HG03460 (cell line): ENCODE data around the gene SMARCA4.

ENCODE experiments used
- ATAC-seq: cut with Tn5 transposase; IDR thresholded peaks from one replicate; pipeline ENCODE4 v1.9.1; 2021; ENCODE audit not compliant: unreplicated experiment

Gene SMARCA4

DNA sequence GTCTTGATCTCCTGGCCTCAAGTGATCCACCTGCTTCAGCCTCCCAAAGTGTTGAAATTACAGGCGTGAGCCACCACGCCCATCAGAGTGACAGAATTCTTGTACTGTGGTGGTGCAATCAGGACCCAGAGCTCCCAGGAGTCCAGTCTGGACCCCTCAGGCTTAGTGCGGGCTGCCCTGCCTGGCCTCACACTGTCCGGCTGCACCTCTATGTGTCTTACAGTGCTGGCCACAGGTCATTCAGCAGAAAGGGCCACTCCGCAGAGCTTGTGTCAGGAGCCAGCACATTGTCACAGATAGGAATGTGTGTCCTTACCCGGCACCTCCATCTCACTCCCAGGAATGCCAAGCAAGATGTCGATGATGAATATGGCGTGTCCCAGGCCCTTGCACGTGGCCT is 49.2 kb downstream of the SMARCA4 start:
- ATAC-seq, result no peak

DNA sequence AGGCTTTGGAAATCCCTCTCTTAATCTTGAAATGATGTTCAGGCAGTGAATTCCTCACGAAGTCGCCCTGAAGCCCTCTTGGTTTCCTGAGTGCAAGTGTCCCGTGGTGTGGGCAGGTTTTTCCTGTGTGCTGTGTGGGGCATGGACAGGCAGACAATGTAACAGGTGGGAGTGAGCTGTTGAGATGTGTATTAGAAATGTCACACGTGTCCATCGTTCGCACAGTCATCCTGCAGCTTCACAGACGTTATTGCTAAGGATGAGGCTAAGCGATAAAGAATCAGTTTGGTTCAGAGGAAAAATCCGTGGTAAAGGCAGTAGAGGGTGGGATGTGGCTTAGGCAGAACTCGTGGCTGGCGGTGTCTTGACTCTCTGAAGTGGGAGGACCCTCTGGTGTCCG is 51.7 kb downstream of the SMARCA4 start:
- no peak for ATAC-seq

DNA sequence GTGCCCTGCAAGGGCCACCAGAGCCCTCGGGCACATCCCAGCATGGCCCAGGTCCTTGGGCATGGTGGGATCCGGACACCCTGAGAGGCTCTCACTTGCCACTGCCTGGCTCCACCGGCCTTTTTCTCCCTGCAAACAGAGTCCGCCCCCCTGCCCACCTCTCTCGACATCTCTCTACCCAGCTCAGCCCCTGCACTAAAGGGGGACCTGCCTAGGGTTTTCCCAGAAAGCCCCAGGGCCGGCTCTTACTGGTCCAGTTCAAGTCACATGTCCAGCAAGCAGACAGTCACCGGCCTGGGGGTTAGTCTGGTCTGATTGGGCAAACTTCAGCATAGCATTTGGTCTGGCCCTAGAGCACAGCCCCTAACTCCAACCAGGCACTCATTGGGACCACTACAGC is 52.9 kb downstream of the SMARCA4 start:
- no peak for ATAC-seq

DNA sequence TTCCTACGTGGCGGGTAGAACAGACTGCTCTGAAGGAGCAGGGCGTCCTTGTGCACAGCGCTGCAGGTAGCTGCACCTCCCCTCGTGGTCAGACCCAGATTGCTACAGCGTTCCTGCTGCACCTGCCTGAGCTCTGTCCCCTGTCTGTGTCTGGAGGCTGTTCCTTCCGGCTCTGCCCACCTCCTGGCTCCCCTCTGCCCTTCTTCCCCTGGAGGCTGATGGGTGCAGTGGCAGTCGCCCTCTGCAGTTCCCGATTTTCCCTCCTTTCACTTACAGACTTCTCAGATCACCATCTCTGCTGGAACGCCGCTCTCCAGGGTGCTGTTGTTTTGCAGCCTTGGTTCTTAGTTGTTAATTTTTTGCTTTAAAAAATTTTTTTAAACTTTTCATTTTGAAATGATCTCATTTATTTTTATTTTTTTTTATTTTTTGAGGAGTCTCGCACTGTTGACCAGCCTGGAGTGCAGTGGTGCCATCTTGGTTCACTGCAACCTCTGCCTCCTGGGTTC is 53.6 kb downstream of the SMARCA4 start:
- no peak for ATAC-seq

DNA sequence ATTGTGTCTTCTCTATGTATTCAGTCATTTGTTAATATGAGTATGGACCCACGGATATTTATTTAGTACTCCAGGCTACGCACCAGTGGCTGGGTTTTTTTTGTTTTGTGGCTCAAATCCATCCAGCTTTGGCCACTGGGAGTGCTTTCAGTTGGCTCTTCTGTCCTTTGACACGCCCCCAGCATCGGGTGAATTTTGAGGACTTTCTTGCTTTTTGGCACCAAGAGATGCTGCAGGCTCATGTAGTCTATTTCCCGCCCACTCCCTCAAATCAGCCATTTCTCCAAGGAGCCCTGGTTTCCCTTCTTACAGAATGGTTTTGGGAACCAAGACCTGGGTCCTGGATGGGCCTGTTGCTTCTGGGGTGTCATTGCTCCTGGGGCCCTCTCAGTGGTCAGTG is 55.8 kb downstream of the SMARCA4 start:
- ATAC-seq, result no peak

DNA sequence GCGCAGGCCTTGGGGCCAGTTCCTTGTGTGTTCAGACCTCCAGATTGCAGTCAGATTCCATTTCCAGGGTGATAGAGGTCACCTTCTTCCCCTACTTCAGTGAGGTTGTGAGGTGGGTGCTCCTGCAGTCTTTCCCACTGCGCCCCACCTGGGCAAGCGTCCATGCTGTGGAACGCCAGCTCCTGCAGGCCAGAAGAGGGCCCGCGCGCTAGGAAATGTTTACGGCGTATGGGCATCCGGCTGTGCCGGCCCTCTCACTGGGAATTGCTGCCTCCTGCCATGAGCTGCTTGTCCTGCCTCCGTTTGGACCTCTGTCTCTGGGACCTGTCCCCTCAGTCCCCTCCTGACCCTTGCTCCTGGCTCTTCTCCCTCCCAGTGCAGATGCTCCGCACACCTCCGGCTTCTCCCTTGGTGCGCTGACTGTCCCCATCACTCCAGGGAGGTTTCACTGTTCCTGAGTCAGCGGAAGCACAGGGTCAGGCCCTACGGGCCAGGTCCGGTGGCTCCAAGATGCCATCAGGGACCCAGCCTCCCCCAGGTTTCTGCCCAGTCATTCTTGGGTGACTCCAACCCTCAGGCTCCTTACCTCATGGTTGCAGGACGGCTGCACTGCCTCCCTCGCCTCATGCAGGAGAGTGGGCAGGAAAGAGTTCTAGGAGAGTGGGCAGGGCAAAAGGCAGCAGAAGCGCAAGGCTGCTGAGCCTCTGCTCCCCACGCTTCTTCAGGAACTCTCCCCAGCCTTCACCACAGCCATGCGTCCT is 56.6 kb downstream of the SMARCA4 start:
- no peak for ATAC-seq

DNA sequence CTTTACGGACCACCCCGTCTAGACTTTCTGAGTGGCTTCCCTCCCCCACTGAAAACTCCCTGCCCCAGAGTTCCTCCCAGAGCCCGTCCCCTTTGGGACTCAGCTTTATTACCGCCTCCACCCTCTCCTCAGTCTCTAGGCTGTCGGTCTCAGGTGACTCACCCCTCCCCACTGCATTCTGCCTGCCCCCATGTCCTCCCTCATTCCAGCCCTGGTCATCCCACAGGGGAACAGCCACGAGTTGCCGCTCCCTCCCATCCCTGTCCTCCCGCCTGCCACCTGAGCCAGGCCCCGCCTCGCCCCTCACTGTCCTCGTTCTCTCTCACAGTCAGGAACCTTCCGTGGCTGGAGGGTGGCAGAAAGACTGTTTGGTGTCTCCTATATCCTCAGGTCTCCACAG is 57.3 kb downstream of the SMARCA4 start:
- ATAC-seq, result no peak

DNA sequence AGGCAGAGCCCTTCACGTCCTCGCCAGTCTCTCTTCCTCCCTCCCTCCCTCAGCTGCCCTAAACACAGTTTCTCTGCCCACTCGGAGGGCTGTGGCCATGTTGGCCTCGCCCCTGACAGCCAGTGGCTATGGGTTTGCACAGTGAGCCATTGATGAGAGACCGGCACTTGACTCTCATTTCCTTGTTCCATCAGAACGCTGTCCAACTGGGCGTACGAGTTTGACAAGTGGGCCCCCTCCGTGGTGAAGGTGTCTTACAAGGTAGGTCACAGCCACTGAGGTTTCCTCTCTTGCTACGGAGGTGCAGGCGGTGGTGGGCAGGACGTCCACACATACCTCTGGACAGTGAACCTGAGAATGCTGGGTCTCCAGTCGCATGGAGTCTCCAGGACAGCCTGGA is 57.9 kb downstream of the SMARCA4 start:
- no peak for ATAC-seq

DNA sequence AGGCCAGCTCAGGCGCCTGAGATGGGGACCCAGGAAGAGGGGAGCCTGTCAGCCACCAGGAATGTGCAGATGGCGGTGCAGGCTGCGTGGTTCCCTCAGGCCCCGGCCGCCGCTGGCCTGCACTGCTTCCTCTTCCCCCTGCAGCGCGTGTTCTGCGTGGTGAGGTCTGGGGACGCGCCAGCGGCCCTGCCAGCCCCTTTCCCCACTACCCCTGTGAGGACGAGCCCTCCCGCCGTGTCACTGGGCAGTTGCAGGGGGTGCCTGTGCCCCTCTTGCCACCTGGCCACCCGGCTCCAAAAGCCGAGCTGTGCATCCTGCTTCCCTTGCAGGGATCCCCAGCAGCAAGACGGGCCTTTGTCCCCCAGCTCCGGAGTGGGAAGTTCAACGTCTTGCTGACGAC is 58.4 kb downstream of the SMARCA4 start:
- ATAC-seq, result no peak

DNA sequence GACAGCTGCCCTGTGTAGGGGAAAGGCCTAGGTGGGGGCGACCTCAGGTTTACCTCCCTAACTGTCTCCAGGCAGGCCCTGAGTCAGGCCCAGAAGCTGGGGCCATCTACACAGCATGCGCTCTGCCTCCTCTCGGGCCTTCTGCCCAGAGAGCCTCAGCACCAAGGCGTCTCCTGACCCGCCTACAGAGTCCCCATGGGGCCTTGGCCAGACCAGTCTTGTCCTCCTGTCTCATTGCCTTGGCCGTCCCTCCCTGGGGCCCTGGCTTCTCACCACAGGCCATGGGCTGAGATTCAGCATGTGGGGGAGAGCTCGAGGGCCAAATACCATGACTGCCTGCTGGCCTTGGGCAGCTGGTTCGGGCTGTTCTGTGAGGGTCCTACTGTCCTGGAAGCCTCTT is 59.0 kb downstream of the SMARCA4 start:
- ATAC-seq, result no peak

DNA sequence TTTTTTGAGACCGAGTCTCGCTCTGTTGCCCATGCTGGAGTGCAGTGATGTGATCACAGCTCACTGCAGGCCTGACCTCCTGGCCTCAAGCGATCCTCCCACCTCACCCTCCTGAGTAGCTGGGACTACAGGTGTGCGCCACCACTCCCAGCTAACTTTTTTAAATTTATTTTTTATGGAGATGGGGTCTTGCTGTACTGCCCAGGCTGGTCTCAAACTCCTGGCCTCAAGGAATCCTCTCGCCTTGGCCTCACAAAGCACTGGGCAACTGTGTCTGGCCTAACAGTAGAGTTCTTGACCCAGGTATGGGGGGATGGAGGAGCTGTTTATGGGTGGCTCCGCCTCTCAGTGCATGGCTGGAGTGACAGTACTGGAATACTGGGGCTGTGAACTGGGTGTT is 59.6 kb downstream of the SMARCA4 start:
- ATAC-seq, result no peak

DNA sequence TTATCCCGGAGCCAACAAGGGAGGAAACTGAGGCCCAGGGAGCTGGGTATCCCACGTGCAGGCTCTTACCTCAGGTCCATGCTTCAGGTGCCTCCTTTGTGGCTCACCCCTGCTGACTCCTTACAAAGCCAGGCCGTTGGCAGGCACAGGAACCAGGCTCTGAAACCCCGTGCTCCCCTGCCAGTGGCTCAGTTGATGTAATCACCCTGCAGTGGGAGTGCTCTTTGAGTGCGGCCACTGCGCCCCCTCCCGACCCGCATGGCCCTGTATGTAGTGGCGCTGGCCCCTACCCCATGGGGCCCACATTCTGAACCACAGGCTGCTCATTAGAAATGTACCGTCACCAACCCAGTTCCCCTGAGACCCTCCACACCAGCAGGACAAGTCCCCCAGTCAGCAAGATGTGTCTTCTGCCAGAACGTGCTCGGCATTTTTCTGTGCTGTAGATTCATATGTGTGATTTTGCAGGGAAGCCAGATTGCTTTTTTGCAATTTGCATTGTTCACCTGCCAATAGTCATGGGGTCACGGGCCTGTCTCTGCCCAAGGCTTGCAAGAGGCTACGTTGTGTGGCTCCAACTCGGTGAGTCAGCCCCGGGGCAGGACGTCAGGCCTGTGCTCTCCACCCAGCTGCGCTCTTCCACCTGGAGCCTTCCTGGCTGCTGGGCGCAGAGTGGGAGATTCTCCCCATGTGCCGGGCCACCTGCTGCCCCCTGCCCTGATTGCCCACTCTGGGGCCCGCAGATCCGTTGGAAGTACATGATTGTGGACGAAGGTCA is 60.3 kb downstream of the SMARCA4 start:
- ATAC-seq, result no peak

DNA sequence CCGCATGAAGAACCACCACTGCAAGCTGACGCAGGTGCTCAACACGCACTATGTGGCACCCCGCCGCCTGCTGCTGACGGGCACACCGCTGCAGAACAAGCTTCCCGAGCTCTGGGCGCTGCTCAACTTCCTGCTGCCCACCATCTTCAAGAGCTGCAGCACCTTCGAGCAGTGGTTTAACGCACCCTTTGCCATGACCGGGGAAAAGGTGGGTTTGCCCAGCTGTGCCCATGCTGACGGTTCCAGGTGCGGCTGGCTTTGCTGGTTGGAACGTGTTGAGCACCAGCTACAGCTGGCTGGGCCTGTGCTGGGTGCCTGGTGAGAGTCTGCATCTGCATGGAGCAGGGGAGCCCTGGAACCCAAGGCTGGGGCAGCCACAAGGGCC is 60.9 kb downstream of the SMARCA4 start:
- ATAC-seq, result no peak

DNA sequence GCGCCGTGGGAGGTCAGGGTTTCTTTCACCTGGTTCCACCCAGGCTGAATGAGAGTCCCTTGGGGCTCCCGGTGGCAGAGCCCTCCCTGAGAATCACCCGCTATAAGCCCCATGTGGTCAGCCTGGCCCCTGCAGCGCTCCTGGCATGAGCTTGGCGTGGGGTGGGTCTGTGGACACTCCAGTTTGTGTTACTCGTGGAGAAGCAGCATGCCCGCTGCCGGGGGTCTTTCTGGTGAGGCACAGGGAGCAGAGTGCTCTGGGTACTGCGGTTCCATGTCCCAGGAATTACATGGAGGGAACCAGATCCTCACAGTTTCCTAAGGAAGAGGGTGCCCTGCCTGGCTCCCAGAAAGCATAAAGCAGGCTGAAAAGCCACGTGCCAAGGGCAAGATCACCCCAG is 62.2 kb downstream of the SMARCA4 start:
- no peak for ATAC-seq

DNA sequence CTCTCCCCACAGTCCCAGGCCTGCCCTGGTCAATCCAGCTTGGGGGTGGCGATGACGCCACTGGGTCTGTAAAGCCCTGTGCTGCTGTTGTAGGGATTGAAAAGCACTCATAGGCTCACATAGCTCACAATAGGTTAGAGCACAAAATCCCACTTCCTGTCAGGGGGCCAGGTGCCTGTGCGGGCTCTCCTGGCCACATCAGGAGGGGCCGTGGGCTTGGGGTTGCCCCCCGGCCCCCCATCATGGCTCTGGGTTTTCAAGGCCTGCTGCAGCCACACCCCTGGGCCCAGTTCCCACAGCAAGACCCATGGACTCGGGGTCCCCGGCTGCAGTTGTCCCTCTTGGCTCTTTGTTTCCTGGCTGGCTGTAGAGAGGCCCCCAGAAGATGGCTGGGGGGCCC is 62.9 kb downstream of the SMARCA4 start:
- ATAC-seq, result no peak

DNA sequence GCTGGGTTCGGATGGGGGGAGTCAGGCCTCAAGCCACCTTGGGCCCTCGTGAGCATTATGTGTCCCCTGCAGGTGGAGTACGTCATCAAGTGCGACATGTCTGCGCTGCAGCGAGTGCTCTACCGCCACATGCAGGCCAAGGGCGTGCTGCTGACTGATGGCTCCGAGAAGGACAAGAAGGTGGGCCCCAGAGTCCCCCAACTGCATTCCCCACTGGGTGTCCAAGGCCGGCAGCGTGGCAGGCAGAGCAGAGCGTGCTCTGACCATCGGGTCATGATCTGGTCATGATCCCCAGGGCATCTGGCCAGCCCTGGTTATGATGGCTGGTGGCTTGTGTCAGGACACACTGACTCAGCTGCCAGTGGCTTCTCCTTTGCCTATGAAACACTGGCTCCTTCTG is 63.4 kb downstream of the SMARCA4 start:
- ATAC-seq, result no peak

DNA sequence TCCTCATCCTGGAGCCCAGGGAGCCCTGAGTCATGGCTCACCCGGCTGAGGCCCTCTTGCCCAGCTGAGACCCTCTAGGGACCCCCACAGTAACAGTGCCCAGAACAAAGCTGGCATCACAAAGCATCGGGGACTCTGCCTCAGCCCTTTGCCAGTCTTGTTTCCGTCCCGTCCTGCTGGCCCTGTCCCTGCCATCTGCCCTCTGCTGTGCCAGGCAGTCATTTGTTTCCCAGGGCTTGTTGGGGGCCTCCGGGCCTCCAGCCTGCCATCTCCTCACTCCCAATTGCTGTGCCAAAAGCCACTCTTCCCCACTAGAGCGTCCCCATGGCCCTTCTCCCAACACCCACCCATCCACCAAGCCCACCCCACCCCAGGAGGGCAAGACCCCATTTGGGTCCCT is 64.2 kb downstream of the SMARCA4 start:
- ATAC-seq, result no peak

DNA sequence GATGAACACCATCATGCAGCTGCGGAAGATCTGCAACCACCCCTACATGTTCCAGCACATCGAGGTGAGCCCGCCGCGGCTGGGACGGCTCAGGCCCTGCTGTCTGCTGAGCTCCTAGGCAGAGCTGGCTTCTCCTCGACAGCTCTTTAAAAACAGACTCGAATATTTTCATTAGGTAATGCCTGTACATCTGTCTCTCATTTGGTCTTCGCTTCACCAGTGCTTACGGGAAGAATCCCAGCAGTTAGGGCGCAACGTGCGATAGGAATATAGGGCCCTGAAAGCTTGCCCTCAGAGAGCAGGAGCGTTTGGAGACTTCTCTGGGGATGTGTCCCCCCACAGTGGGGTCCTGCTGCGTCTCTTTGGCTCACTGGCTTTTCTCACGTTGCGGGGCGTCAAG is 64.6 kb downstream of the SMARCA4 start:
- no peak for ATAC-seq

DNA sequence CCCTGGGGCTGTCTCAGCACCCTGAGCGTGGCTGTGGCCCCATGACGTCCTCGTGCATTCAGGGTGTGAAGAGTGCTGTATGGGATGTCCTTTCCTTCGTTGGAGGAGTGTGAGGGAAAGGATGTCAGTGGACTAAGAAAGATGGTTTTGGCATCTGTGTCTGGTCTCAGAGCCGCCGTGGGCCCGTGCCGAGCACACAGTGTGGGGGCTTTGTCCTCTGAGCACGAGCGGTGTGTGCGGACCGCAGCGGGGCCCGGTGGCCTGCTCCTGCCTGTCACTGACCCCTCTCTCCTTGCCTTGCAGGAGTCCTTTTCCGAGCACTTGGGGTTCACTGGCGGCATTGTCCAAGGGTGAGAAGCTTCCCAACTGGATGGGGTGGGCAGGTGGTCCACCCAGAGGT is 65.2 kb downstream of the SMARCA4 start:
- ATAC-seq, result no peak

DNA sequence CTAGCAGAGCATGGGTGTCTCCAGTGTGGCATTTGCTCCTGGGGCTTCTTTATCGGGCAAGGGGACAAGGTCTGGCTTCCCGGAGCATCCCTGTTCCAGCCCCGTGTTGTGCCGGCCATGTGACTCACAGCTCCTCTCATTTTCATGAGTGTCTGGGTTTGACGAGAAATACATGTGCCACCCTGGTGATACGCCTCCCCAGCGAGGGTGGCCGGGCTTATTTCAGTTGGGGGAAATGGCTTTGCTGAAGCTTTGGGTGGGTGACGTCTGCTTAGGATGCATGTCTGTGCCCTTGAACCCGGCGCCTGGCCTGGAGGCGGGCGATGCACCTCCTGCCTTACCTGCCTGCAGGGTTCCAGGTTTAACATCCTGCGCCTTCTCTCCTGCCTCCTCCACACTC is 66.6 kb downstream of the SMARCA4 start:
- ATAC-seq, result no peak

DNA sequence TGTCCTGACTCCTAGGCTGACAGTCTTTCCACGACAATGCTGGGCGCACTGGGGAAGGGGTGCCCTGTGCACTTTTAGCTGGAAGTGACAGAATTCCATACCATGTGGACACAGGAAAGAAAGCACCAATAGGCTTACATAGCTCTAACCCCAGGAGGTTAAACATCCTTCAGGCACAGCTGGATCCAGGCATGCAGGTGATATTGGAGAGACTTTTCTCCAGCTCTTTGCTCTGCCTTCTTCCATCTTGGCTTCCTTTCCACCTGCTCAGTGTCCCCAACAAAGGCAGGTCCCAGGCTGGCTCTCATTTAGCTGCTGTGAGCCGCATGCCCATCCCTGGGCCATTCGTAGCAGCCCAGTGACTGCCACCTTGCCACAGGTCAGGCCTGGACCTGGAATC is 67.3 kb downstream of the SMARCA4 start:
- no peak for ATAC-seq

DNA sequence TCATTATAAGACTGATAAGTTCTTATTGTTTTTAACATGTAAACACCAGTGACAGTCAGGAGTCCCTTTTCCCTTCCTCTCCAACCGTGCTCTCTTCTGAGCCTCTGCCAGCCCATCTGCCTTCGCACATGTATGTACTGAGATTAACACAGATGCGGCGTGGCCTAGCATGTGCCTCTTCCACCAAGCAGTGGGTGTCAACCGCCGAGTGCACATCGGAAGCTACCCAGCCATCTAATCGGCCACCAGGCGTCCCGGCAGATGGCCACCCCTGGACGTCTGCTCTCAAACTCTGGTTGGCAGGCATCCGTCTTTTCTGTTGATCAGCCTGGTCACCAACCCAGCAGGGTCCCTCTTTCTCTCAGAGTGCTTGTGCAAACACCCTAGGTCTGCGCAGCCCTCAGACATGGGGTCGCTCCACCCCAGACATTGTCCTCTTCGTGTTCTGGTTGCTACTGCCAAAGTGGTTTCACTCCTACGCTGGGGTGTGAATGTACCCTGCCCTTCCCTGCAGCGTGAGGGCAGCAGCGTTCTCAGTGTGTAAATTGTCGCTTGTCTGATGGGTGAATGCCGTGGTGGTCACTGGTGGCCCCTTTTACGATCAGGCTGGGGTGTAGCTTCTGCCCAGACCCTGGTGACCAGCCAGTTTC is 70.7 kb downstream of the SMARCA4 start:
- ATAC-seq, result no peak
